ENCODE results near the gene PACSIN2.

- TF ChIP-seq SPI1 (IDR thresholded peaks at IDR 0.05; ENCODE audit: borderline replicate concordance, insufficient read depth, low read depth, low read length) (no peak), DPF2 (IDR thresholded peaks at IDR 0.05) (no peak), TCF12 (IDR thresholded peaks at IDR 0.05; ENCODE audit: low read depth, low read length) (no peak), NR2C2 (IDR thresholded peaks at IDR 0.05; ENCODE audit: borderline replicate concordance, control insufficient read depth, insufficient read length, low read depth) (no peak)
- TF ChIP-seq, protein P1, sequence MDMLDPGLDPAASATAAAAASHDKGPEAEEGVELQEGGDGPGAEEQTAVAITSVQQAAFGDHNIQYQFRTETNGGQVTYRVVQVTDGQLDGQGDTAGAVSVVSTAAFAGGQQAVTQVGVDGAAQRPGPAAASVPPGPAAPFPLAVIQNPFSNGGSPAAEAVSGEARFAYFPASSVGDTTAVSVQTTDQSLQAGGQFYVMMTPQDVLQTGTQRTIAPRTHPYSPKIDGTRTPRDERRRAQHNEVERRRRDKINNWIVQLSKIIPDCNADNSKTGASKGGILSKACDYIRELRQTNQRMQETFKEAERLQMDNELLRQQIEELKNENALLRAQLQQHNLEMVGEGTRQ (IDR thresholded peaks at IDR 0.05; ENCODE audit: borderline replicate concordance, low read depth, low read length) = no peak
Observed at GRCh38 chr22:42881982-42882656, 132.8 kb downstream of the PACSIN2 start.

Data from GM12878 (cell line).